Activated CD8-positive, alpha-beta memory T cell treated with anti-CD3 and anti-CD28 coated beads, Interleukin-2, amount 50 U/mL, for 4 hours (primary cell): ENCODE data around the gene TFCP2.
A peak's percentile ranks its signal among the peaks of the same experiment; 100 is the strongest.
"Not testable (repeated sequence)": the region's sequence is repeated elsewhere in the genome, so short reads cannot be mapped to it uniquely, and the experiment has no call there.

Experiments
- DNase-seq: peaks from one replicate; pipeline ENCODE4 v3.0.0-alpha.2; 2020

TFCP2 gene

DNA sequence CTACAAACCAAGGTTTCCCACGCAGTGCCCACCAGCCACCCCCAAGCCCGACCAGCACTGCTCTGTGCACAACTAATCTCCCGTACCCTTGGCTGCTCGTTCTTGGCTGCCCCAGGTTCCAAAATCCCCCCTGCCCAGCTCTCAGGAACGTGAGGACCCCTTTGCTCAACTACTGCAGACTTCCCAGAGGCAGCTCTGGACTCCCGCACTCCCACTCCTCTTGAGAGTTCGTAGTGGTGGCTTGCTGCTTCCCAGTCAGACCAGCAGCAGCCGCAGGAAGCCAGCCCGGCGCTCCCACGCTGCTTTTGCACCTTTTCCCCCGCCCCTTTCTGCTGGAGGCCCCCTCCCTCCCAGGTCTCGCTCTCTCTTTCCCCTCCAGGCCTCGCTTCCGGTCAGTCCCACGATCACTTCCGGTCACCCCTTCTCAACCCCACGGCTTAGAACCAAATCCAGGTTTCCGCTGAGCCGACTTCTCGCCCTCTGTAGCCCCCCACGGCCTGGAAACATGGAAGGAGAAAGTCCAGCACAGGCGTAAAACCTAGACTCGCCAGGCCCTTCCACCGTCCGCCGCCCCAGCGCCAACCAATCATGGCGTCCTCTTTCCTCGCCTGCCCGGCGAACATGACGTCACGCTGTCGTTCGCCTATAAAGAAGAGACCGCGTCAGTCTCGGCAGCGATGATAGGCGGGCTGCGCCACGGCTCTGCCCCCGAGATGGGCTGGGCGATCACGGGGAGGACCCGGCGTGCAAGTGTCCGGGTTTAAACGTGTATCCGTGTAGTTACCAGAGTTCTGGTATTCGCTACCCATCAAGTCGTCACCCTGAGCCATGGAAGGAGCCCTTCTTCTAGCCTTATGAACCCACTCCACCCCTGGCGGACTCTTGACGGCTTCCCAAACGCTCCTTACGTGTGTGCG is at the start of gene TFCP2:
TFCP2 (minus strand) TSS at position 621 of the 917 bp plus-strand sequence. CDS start 713 bp downstream, outside the sequence.
- DNase-seq: peak; percentile 93

DNA sequence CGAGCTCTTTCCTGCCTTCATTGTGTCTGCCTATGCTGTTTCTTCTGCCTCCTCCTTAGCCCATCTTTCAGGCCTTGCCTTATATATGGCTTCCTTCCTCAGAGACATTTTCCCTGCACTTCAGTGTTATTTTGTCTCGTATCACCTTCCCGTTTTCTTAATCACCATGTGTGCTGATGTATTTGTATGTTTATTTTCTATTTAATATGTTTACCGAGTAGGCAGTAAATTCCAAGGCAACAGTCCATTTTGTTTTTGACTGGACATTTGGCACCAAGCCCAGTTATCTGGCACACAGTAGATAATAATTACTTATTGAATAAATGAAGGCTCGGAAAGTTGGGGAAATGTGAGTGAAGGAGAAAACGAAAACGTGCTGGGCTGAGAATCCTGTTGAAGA is 49.5 kb upstream of the TFCP2 start:
- DNase-seq: no peak

DNA sequence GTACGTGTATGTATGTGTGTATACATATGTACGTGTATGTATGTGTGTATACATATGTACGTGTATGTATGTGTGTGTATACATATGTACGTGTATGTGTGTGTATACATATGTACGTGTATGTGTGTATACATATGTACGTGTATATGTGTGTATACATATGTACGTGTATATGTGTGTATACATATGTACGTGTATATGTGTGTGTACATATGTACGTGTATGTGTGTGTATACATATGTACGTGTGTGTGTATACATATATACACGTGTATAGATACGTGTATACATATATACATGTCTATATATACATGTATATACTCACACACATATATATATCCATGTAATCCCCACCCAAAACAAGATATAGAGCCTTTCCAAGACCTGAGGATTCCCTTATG is 46.9 kb upstream of the TFCP2 start:
- not testable (repeated sequence) for DNase-seq

GRCh38 chr12:51219322-51219721 is 46.4 kb upstream of the TFCP2 start:
- no peak for DNase-seq

GRCh38 chr12:51218607-51219161 is 45.7 kb upstream of the TFCP2 start:
- DNase-seq: no peak

DNA sequence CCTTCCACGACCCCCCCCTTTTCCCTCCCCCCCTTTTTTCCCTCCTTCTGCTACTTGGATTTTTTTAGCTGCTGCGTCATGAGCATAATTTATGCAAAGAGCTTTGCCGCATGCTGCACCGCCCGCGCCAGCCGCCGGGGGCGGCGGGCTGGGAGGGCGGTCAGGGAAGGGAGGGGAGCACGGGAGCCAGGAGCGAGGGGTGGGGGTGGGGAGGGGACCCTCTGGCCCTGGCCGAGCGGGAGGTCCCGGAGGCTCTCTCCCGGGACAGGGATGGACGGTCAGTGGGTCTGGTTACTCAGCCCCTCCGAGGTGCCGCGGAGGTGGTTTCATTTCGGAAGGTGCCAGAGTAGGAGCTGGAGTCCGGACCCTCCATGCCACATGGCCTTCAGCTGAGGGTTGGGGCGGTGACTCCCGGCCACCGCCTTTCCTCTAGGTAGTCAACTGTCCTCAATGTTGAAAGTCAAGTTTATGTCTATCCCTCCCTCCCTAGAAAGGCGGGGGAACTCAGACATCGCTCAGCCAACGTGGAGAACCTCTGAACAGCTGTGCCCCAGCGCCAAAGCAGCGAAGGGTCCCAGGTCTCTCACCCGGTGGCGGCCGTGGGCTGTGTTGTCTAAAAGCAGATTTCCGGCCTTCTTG is 45.2 kb upstream of the TFCP2 start, which contains the start of gene POU6F1:
POU6F1 (minus strand) TSS at position 95 of the 639 bp plus-strand sequence. CDS start 11,226 bp downstream, outside the sequence.
- DNase-seq: peak; percentile 67

- peak; percentile 52 for DNase-seq
These were observed 44.4 kb upstream of the TFCP2 start for GRCh38 chr12:51217133-51217967.

GRCh38 chr12:51216642-51217041 is 43.7 kb upstream of the TFCP2 start:
- DNase-seq: no peak

DNA sequence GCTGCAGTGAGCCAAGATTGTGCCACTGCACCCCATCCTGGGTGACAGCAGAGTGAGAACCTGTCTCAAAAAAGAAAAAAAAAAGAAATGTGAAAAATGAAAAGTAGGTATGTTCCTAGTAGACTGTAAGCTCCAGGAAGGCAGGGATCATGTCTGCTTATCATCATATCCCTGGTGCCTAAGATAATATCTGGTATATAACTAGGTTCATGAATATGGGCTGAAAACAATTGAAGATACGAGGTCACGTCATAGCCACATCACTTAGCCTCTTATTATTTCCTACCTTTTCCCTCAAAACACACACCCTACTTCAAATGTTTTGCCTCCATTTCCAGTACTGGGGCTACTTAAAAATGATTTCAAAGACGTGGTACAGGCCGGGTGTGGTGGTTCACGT is 42.0 kb upstream of the TFCP2 start:
- no peak for DNase-seq

- DNase-seq: no peak
These were observed 37.9 kb upstream of the TFCP2 start for GRCh38 chr12:51210690-51211395.

GRCh38 chr12:51209259-51209658 is 36.3 kb upstream of the TFCP2 start:
- DNase-seq: no peak

GRCh38 chr12:51208016-51208660 is 35.2 kb upstream of the TFCP2 start:
- DNase-seq: no peak

GRCh38 chr12:51205350-51205749 is 32.4 kb upstream of the TFCP2 start:
- DNase-seq: no peak

- no peak for DNase-seq
These were observed 29.8 kb upstream of the TFCP2 start for GRCh38 chr12:51202718-51203117.

GRCh38 chr12:51200806-51201205 is 27.9 kb upstream of the TFCP2 start:
- DNase-seq: no peak

- DNase-seq: no peak
These were observed 27.2 kb upstream of the TFCP2 start for GRCh38 chr12:51200156-51200555.

GRCh38 chr12:51199366-51199945 is 26.5 kb upstream of the TFCP2 start:
- DNase-seq: no peak

GRCh38 chr12:51198568-51199365 is 25.8 kb upstream of the TFCP2 start:
- no peak for DNase-seq

DNA sequence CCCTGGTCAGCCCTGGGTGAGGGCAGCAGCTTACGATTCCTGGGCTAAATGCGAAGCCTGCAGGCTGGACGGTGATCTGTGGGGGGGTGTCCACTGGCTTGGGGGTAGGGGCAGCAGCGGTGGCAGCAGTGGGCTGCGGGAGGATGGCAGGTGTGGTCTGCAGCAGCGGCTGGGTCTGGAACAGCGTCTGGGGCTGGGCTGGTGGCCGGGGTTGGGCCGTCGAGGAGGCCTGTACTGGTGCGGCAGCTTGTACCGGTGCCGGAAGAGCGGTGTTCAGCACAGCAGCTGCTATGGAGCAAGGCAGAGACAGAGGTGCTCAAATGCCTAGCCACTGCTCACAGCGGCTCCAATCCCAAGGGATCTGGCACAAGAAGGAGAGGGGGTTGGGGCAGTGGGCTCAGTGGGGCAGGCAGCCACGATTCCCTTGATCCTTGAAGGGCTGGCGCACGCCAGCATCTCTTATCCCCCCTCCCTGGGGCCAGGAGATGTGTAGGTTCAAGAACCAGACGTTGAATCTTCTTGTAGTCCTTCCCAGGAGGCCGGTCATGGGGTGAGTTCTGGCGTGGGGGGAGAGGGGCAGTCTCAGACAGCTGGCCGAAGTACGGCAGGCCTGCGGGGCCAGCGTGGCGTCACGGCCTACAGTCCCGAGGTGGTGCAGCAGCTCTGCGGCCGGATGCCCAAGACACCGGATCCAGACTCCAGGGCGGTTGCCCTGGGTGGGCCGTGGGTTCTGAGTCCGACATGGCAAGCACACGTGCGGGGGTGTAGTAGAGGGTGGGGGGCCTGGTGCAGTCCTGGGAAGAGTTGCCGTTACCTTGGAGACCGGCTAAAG is 25.0 kb upstream of the TFCP2 start:
- no peak for DNase-seq
